CD14-positive monocyte (primary cell): Measurements from ENCODE around the gene COL9A3. TPM values are rescaled to one million over a fixed set of nuclear protein-coding genes. Genes with fewer than 3 reads are reported as not detected.

Source experiments
- DNase-seq, 3 donors: peaks; one replicate each; pipeline ENCODE4 v3.0.0-alpha.2; 2011 to 2022
- H2AFZ ChIP-seq: 2 replicates; pipeline ENCODE4 v1.6.0; 2012; ENCODE audit warnings: mild to moderate bottlenecking, low read depth, low read length, inconsistent platforms; ENCODE audit not compliant: insufficient read depth, poor library complexity, severe bottlenecking
- H3K27ac ChIP-seq, 2 donors: 1 replicate in 1 of 2; 2 replicates in 1 of 2; pipeline ENCODE4 v1.5.1; 2012 to 2013; ENCODE audit warnings: low read length in 2 of 2, control low read depth in 1 of 2, inconsistent platforms in 1 of 2, low read depth in 1 of 2, mild to moderate bottlenecking in 1 of 2
- H3K27me3 ChIP-seq, 2 donors: one replicate each; pipeline versions ENCODE4 v1.6.0 to v1.6.1; 2011 to 2013; ENCODE audit warnings: low read length in 2 of 2; ENCODE audit not compliant: control insufficient read depth in 2 of 2, insufficient read depth in 2 of 2
- H3K36me3 ChIP-seq, 2 donors: replicated peaks in 1 of 2; 1 replicate in 1 of 2; 2 replicates in 1 of 2; pipeline versions ENCODE4 v1.5.1 to v1.6.1; 2012 to 2013; ENCODE audit warnings: low read length in 2 of 2, control low read depth in 1 of 2, inconsistent platforms in 1 of 2, mild to moderate bottlenecking in 1 of 2; ENCODE audit not compliant: insufficient read depth in 2 of 2, control insufficient read depth in 1 of 2
- H3K4me1 ChIP-seq, 2 donors: 1 replicate in 1 of 2; 2 replicates in 1 of 2; pipeline versions ENCODE4 v1.5.1 to v1.6.1; 2012 to 2013; ENCODE audit warnings: low read length in 2 of 2, control low read depth in 1 of 2, inconsistent platforms in 1 of 2, mild to moderate bottlenecking in 1 of 2, moderate library complexity in 1 of 2; ENCODE audit not compliant: insufficient read depth in 2 of 2, control insufficient read depth in 1 of 2
- H3K4me2 ChIP-seq: replicated peaks from 2 replicates; pipeline ENCODE3; 2012; ENCODE audit warnings: low read length, moderate library complexity, mild to moderate bottlenecking; ENCODE audit not compliant: poor library complexity, severe bottlenecking; ENCODE audit errors: extremely low read depth
- H3K4me3 ChIP-seq, 3 experiments: fragments of 200-600 bp in 1 of 3; sonication (generic) in 1 of 3; replicated peaks in 1 of 3; 1 replicate in 2 of 3; 2 replicates in 1 of 3; pipeline ENCODE4 v1.5.1; 2011 to 2013; ENCODE audit warnings: low read length in 3 of 3, mild to moderate bottlenecking in 3 of 3, control low read depth in 2 of 3, low read depth in 2 of 3, inconsistent platforms in 1 of 3, moderate library complexity in 1 of 3
- H3K79me2 ChIP-seq: 2 replicates; pipeline ENCODE4 v1.6.0; 2012; ENCODE audit warnings: mild to moderate bottlenecking, control low read depth, inconsistent platforms, low read length, moderate library complexity; ENCODE audit not compliant: insufficient read depth
- H3K9ac ChIP-seq: 2 replicates; pipeline ENCODE4 v1.6.0; 2017; ENCODE audit warnings: low read length, mild to moderate bottlenecking; ENCODE audit not compliant: insufficient read depth, poor library complexity, severe bottlenecking
- H3K9me3 ChIP-seq, 2 donors: replicated peaks in 1 of 2; 1 replicate in 1 of 2; 2 replicates in 1 of 2; pipeline versions ENCODE4 v1.5.1 to v1.6.1; 2012 to 2013; ENCODE audit warnings: low read length in 2 of 2, control low read depth in 1 of 2; ENCODE audit not compliant: control insufficient read depth in 1 of 2, insufficient read depth in 1 of 2
- H4K20me1 ChIP-seq: 2 replicates; pipeline ENCODE4 v1.6.0; 2012; ENCODE audit warnings: mild to moderate bottlenecking, low read length, control low read depth, moderate library complexity; ENCODE audit not compliant: insufficient read depth
- H3K27ac Mint-ChIP-seq, 7 donors: one replicate each; pipeline ENCODE4 v1.8.0; 2020; ENCODE audit warnings: mild to moderate bottlenecking in 7 of 7, mixed read lengths in 7 of 7, moderate library complexity in 6 of 7, inconsistent platforms in 2 of 7
- H3K27me3 Mint-ChIP-seq, 3 donors: one replicate each; pipeline ENCODE4 v1.8.0; 2021 to 2022; ENCODE audit warnings: low read depth in 3 of 3, mild to moderate bottlenecking in 3 of 3, mixed read lengths in 3 of 3, moderate library complexity in 3 of 3, inconsistent platforms in 1 of 3
- H3K36me3 Mint-ChIP-seq, 2 donors: one replicate each; pipeline ENCODE4 v1.8.0; 2020; ENCODE audit warnings: mixed read lengths in 2 of 2, inconsistent platforms in 1 of 2, mild to moderate bottlenecking in 1 of 2
- H3K4me1 Mint-ChIP-seq: one replicate; pipeline ENCODE4 v1.8.0; 2020; ENCODE audit warnings: mild to moderate bottlenecking, mixed read lengths
- H3K4me3 Mint-ChIP-seq, 2 donors: one replicate each; pipeline ENCODE4 v1.8.0; 2020; ENCODE audit warnings: mild to moderate bottlenecking in 2 of 2, mixed read lengths in 2 of 2, moderate library complexity in 1 of 2
- H3K9me3 Mint-ChIP-seq, 7 donors: one replicate each; pipeline ENCODE4 v1.8.0; 2020 to 2022; ENCODE audit warnings: mixed read lengths in 7 of 7, mild to moderate bottlenecking in 6 of 7, moderate library complexity in 6 of 7, inconsistent platforms in 2 of 7
- WGBS: methylation state at CpG from one replicate; pipeline ENCODE4 v1.1.5; 2013; ENCODE audit warnings: missing lambda C conversion rate; ENCODE audit not compliant: insufficient coverage; 5-methylcytosine and 5-hydroxymethylcytosine counted together
- intact Hi-C, 2 donors: fragments of 100-400 bp; cut with micrococcal nuclease; formaldehyde crosslinking; loops; one replicate each; pipeline versions ENCODE4 v1.15.0 to v1.15.1; 2023
- polyA plus RNA-seq, 3 donors: library from polyadenylated mRNA; depleted of rRNA in 1 of 3; unstranded in 2 of 3; stranded (reverse) in 1 of 3; fragments of 300-500 nt in 2 of 3; fragments of >200 nt in 1 of 3; fragmentation: Illumina TruSeq in 2 of 3; gene quantifications; 1 replicate in 2 of 3; 2 replicates in 1 of 3; pipeline ENCODE4 v1.2.3, GENCODE V29; 2012 to 2021
- TF ChIP-seq, protein P1 (sequence below): fragments of 200-600 bp; IDR thresholded peaks from one replicate; pipeline ENCODE4 v1.8.0; 2022; ENCODE audit warnings: antibody characterized with exemption, mild to moderate bottlenecking

COL9A3 gene
- polyA plus RNA-seq, 3 donors: 1.8 to 4.4 (median 2.6) TPM

- intact Hi-C loops: loop anchor here (5.0 to 10.0 kb wide), 3 partner anchors 130 to 390 kb away; partner anchors contain the start of genes CABLES2 (in 2 of the 2) and DIDO1 (in 1 of the 2)
- H3K9me3 Mint-ChIP-seq: peaks cover 0 to 3% (median 0%) of the 10 kb centered on the region in 7 donors
- peaks cover 1 to 2% (median 2%) of the 10 kb centered on the region in 3 donors for H3K27me3 Mint-ChIP-seq
- TF ChIP-seq, protein P1, sequence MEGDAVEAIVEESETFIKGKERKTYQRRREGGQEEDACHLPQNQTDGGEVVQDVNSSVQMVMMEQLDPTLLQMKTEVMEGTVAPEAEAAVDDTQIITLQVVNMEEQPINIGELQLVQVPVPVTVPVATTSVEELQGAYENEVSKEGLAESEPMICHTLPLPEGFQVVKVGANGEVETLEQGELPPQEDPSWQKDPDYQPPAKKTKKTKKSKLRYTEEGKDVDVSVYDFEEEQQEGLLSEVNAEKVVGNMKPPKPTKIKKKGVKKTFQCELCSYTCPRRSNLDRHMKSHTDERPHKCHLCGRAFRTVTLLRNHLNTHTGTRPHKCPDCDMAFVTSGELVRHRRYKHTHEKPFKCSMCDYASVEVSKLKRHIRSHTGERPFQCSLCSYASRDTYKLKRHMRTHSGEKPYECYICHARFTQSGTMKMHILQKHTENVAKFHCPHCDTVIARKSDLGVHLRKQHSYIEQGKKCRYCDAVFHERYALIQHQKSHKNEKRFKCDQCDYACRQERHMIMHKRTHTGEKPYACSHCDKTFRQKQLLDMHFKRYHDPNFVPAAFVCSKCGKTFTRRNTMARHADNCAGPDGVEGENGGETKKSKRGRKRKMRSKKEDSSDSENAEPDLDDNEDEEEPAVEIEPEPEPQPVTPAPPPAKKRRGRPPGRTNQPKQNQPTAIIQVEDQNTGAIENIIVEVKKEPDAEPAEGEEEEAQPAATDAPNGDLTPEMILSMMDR: no peak
- 0% methylated on average over 68 of the region's 68 CpGs for WGBS
- H3K79me2 ChIP-seq: peaks cover 14% of the 10 kb centered on the region
- peaks cover 12 to 21% of the 10 kb centered on the region in 2 donors for H3K36me3 ChIP-seq
- peaks cover 13% of the 10 kb centered on the region for H4K20me1 ChIP-seq
- no peaks in the 10 kb centered on the region for H3K9me3 ChIP-seq
- DNase-seq: peak in 2 of 3 donors; percentile 29 to 38
- H3K27me3 ChIP-seq: no peaks in the 10 kb centered on the region
- H3K9ac ChIP-seq: peak overlapping the region; percentile 72
- H3K4me2 ChIP-seq: peak overlapping the region; percentile 99
- H3K4me1 ChIP-seq: peaks cover 44 to 54% of the 10 kb centered on the region in 2 donors
- peak overlapping the region; percentile 85 for H2AFZ ChIP-seq
- H3K27ac Mint-ChIP-seq: peak overlapping the region; percentile 87 to 93 (median 92)
- peak overlapping the region; percentile 54 to 88 (median 59) for H3K4me3 ChIP-seq
- peaks cover 48% of the 10 kb centered on the region for H3K4me1 Mint-ChIP-seq
- H3K4me3 Mint-ChIP-seq: peak overlapping the region; percentile 82 to 87
- H3K27ac ChIP-seq: peak overlapping the region; percentile 79 to 92
- peaks cover 22 to 26% of the 10 kb centered on the region in 2 donors for H3K36me3 Mint-ChIP-seq
These were observed 21.7 kb upstream of the COL9A3 start for GRCh38 chr20:62795023-62795761.

DNA sequence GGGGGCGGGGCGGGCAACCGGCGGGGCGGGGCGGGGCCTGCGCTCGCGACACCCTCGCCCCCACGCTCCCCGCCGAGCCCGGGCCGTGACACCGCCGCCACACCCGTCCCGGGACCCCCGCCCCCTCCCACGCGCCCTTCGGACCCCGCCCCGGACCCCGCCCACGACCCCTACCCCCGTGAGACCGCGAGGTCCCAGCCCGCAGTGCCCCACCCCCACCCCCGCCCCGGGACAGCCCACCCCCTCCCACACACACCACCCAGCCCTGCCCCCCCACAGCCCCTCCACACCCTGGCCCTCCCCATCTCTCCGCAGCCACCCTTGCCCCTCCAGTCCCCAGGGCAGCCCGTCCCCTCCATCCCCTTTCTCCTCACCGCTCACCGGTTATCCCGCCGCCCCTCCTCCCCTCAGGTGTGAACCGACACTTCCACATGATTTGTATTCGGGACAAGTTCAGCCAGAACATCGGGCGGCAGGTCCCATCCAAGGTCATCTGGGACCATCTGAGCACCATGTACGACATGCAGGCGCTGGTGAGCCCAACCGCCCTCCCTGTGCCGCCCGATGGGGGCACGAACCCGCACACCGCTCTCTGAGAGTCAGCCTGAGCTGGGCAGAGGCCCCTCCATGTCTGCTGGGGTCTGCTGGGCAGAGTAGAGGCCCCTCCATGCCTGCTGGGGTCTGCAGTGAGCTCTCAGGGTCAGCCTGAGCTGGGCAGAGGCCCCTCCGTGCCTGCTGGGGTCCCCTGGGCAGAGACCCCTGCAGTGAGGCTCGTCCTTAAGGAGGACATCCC lies 20.0 kb upstream of the COL9A3 start:
- WGBS: 51% methylated on average over 24 of the region's 53 CpGs
- no peak overlapping the region for H2AFZ ChIP-seq
- H3K27ac ChIP-seq: peak overlapping the region in 1 of 2 donors; percentile 41

More for the DNA sequence above, 20.0 kb upstream of the COL9A3 start:
- H3K4me3 ChIP-seq: peak overlapping the region; percentile 22 to 71 (median 38)
- H3K9me3 ChIP-seq: no peaks in the 10 kb centered on the region
- peaks cover 24 to 35% of the 10 kb centered on the region in 2 donors for H3K36me3 ChIP-seq
- peaks cover 13% of the 10 kb centered on the region for H4K20me1 ChIP-seq
- TF ChIP-seq, protein P1: no peak
- Mint-ChIP-seq H3K36me3 (peaks cover 37 to 40% of the 10 kb centered on the region in 2 donors), H3K27ac (peak overlapping the region in 6 of 7 donors; percentile 26 to 83 (median 78)), H3K27me3 (peaks cover 1 to 2% (median 2%) of the 10 kb centered on the region in 3 donors), H3K4me1 (peaks cover 42% of the 10 kb centered on the region), H3K9me3 (peaks cover 0 to 3% (median 0%) of the 10 kb centered on the region in 7 donors), H3K4me3 (peak overlapping the region; percentile 76 to 77)
- peak overlapping the region; percentile 99 for H3K4me2 ChIP-seq
- peak overlapping the region; percentile 54 for H3K9ac ChIP-seq
- H3K27me3 ChIP-seq: no peaks in the 10 kb centered on the region
- intact Hi-C loops: loop anchor here (5.0 to 10.0 kb wide), 3 partner anchors 128 to 392 kb away; partner anchors contain the start of genes CABLES2 (in 2 of the 2) and DIDO1 (in 1 of the 2)
- peaks cover 41 to 50% of the 10 kb centered on the region in 2 donors for H3K4me1 ChIP-seq
- no peak for DNase-seq
- peaks cover 14% of the 10 kb centered on the region for H3K79me2 ChIP-seq
